ENCODE results near the gene GRHL3.

Gene GRHL3

DNA sequence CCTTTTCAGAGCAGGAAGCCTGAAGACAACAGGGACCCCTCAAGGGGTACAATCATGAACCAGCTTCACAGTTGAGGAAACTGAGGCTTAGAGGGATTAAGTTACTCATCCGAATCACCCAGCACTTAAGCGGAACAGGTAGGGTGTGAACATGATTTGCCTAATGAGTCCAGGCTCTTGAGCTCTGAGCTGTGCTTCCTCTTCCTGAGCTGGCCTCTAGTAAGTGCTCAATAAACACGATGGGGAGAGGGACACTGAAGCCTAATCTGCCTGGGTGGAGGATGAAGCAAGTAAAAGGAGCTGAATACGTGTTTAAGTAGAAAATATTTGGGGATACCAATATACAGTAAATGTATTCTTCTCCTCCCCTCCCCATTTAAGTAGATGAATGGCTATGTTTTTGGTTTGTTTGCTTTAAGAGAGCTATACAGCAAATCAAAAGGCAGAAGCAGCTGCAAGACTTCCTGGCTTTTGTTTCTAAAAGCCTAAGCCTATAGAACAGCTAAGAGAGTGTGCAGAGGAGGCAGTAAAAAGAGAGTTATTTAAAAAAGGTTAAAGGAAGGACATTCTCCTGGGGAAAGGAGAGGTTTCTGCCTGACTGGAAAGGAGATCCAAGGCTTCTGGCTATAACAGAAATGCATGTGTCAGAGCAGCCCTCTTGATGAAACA is 74.0 kb downstream of the GRHL3 start:
- no peak for DNase-seq (ENCODE audit: insufficient read length, low spot score)
- FAIRE-seq, result no peak
- TF ChIP-seq, protein P1, sequence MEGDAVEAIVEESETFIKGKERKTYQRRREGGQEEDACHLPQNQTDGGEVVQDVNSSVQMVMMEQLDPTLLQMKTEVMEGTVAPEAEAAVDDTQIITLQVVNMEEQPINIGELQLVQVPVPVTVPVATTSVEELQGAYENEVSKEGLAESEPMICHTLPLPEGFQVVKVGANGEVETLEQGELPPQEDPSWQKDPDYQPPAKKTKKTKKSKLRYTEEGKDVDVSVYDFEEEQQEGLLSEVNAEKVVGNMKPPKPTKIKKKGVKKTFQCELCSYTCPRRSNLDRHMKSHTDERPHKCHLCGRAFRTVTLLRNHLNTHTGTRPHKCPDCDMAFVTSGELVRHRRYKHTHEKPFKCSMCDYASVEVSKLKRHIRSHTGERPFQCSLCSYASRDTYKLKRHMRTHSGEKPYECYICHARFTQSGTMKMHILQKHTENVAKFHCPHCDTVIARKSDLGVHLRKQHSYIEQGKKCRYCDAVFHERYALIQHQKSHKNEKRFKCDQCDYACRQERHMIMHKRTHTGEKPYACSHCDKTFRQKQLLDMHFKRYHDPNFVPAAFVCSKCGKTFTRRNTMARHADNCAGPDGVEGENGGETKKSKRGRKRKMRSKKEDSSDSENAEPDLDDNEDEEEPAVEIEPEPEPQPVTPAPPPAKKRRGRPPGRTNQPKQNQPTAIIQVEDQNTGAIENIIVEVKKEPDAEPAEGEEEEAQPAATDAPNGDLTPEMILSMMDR (IDR thresholded peaks at IDR 0.05; ENCODE audit: insufficient read depth, missing control alignments), result no peak

DNA sequence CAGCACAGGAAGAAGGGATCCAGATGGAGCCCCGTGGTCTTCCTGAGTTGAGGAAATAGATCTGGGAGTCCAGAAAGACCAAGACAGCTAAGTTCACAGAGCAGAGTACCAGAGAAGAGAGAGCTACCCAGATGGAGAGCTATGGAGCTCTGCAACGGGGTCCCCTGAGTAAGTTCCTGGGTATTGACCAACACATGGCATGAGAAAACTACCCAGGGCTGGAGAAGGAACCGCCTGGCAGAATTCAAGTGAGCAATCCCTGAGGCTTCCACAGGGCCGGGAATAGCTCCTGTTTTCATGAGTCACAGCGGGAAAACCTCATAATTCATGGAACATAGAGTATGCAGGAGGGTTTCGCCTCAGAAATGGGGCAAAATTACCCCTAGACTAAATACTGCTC is 74.7 kb downstream of the GRHL3 start:
- TF ChIP-seq, protein P1 (IDR thresholded peaks at IDR 0.05; ENCODE audit: insufficient read depth, missing control alignments), result no peak
- no peak for DNase-seq (ENCODE audit: insufficient read length, low spot score)
- no peak for FAIRE-seq

DNA sequence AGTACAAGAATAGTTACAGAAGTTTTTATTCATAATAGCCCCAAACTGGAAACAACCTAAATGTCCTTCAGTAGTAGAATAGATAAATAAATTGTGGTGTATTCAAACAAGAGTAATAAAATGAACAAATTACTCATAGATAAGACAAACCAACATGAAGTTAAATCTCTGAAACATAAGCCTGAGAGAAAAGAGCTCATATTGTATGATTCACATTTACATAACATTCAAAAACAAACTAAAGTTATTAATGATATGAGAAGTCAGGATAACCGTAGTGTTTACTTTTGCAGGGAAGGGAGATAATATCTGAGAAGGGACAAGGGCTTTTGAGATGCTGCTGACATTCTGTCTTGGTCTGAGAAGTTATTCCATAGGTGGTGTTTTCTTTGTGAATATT is 80.9 kb downstream of the GRHL3 start:
- DNase-seq (ENCODE audit: insufficient read length, low spot score) (no peak), FAIRE-seq (no peak)
- TF ChIP-seq, protein P1 (IDR thresholded peaks at IDR 0.05; ENCODE audit: insufficient read depth, missing control alignments), result no peak

DNA sequence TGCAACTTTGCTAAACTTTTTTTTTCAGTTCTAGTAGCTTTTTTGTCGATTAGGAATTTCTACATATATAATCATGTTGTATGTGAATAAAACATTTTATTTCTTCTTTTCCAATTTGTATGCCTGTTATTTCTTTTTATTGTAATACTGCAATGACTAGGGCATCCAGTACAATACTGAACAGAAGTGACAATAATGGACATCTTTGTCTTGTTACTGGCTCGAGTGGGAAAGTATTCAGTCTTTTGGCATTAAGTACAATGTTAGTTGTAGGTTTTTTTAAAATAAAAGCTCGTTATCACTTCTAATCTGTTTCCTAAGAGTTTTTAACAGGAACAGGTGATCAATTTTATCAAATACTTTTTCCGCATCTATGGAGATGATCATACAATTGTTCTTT is 84.6 kb downstream of the GRHL3 start:
- DNase-seq (ENCODE audit: insufficient read length, low spot score) (no peak), FAIRE-seq (no peak)
- TF ChIP-seq, protein P1 (IDR thresholded peaks at IDR 0.05; ENCODE audit: insufficient read depth, missing control alignments), result no peak

All from D721Med (cell line).